GM10847 (cell line): ENCODE data around the gene NOX4.

Experiments
- POLR2A ChIP-seq: IDR thresholded peaks from 2 replicates; pipeline ENCODE4 v1.6.1; 2011; ENCODE audit not compliant: insufficient read length; ENCODE audit errors: extremely low read depth

NOX4 gene

GRCh38 chr11:89490981-89491690 lies at the start of gene NOX4:
Gene NOX4 (minus strand): TSS chr11:89491375. CDS start chr11:89491246, 129 bp downstream.
- no peak for TF ChIP-seq POLR2A

GRCh38 chr11:89540826-89541225 lies 49.7 kb upstream of the NOX4 start:
- TF ChIP-seq POLR2A: no peak

- no peak for TF ChIP-seq POLR2A
Measured at GRCh38 chr11:89537936-89538335, 46.8 kb upstream of the NOX4 start.

- TF ChIP-seq POLR2A: no peak
Measured at GRCh38 chr11:89536926-89537325, 45.8 kb upstream of the NOX4 start.

GRCh38 chr11:89535221-89535620 lies 44.0 kb upstream of the NOX4 start:
- no peak for TF ChIP-seq POLR2A

DNA sequence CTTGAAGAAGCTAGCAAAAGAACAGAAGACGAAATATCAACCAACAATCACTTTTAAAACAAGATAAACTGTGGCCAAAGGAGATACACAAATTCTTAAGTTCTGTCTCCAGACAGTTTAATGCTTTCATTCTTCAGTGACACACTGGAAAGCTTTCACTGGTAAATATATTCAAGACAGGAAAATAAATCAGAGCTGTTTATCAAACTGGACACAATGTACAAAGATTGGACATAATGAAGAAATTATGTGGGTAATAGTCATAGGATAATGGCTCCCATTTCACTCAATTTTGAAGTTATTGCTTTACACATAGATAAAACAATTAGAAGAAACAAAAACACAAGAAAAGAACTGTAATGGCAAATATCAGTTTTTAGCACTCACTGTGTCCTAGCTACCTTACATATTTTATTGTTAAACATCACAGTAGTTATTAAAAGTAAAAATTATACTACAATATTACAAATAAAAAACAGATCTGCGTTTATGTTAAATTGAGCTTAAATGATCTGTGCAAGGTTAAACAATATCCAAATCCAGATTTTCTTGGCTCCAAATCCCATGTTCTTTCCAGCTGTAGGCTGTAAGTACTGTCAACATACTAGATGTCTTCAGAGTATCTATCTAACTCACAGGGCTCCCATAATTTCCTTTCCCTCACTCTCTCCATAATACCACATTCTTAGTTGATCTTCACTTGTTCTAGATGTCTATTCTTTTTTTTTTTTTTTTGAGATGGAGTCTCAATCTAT lies 38.6 kb upstream of the NOX4 start:
- TF ChIP-seq POLR2A: no peak

- no peak for TF ChIP-seq POLR2A
Measured at GRCh38 chr11:89521792-89522191, 30.6 kb upstream of the NOX4 start.

- TF ChIP-seq POLR2A: no peak
Measured at GRCh38 chr11:89521294-89521693, 30.1 kb upstream of the NOX4 start.

DNA sequence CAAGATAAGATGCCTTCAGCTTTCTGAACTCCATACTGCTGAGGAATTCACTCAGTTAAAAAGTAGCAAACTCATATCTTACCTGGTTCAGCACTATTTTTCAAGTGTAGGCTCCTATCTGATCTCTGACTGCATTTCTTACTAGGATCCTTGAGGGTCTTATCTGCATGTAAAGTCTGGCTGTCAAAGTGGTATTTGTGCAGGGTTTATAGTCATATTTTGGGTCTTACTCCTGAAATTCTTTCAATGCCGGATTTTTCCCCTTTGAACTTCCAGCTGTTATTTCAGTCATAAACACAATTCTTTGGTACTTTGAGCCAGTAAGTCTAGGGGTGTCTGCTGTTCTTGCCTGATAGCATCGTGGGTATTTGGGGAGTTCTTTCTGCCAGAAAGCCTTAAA lies 25.3 kb upstream of the NOX4 start:
- TF ChIP-seq POLR2A: no peak

- TF ChIP-seq POLR2A: no peak
Measured at GRCh38 chr11:89508544-89508943, 17.4 kb upstream of the NOX4 start.

DNA sequence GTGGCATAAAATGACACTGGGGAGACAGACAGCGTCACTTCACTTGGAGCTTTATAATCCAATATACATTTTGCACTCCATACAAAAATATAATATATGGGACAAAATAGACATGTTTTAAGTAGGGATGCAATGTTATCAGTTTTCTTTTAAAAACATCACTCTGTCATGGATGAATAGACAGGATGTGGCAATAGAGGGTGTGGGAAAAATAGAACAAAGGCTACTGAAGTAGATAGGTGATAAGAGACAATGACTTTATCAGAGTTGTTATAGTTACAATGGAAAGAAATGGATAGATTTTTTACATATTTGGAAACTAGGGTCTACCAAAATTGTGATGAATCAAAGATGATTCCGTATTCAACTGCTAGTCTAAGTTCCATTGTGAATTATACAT lies 13.1 kb upstream of the NOX4 start:
- TF ChIP-seq POLR2A: no peak

DNA sequence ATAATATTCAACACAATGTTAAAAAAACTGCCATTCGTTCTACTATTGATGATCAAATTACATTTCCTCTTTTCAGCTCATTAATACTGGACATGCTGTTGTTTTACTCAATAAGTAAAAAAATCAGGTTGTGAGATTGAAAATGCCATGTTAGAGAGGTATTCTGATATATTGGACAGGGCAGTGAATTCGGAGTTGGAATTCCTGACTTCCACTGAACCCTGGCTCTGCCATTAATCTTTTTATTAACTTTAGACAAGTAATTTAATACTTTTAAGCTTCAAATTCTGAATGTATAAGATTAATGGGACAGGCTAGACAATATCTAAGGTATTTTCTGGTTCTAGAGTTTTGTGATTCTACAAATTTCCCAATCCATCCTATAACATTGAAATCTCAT lies 12.2 kb upstream of the NOX4 start:
- TF ChIP-seq POLR2A: no peak

- TF ChIP-seq POLR2A: no peak
Measured at GRCh38 chr11:89502301-89502700, 11.1 kb upstream of the NOX4 start.

- TF ChIP-seq POLR2A: no peak
Measured at GRCh38 chr11:89500336-89500735, 9.2 kb upstream of the NOX4 start.

DNA sequence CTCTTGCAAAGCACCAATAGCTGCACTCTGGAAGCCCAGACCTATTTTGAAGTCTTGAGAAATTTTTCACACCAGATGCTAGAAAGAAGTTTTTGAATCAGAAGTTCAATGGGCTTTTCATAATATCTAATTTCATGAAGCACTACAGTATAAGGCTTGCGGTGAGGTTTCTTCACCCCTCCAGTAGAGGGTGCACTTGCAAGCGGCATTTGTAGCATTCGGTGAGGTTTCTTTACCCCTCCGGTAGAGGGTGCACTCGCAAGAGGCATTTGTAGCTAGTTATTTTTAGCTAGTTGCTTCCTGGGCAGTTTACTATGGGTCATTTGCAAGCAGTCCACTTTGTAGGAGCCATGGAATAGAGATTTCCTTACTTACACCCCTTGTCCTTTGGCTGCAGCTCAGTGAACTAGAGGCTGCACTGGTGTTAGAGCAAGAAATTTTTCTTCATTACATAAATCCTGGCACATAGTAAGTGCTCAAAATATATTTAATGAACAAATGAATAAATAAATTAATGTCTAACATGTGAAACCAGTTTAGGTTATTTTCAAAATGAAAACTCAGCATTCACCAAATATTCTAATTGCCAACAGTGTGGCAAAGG lies 7.8 kb upstream of the NOX4 start:
- no peak for TF ChIP-seq POLR2A

DNA sequence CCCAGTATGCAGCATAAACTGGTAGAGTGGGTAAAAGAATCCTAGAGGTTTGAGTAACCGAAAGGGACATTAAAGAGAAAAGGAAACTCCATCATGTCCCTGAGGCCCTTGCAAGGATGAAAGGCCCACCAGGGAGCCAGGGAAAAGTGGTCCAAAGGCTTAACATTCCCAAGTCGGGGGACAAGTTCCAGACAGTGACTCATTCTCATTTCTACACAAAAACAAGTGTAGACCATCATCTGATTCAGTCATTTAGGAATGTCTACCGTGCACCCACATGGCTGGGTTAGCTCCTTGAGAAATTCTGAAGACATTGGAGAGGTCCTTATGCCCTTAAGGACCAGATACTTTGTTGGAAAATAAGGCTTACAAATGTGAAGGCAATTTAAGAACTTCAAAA lies 4.8 kb upstream of the NOX4 start:
- no peak for TF ChIP-seq POLR2A

DNA sequence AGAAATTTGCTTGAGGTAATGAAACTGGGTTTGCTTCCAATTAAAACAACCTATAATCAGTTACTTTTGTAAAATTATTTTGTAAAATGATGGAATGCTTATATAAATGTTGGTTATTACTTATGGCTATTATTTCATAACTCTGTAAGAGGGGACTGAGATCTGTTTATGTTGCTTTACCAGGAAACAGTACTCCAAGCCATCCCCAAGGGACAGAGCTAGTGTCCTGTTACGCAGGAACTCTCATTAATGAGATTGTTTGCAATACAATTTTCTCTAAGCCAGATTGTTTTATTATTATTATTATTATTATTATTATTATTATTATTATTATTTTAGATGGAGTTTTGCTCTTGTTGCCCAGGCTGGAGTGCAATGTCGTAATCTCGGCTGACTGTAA lies 2.3 kb upstream of the NOX4 start:
- no peak for TF ChIP-seq POLR2A

GRCh38 chr11:89490602-89490980 lies 584 bp downstream of the NOX4 start:
- no peak for TF ChIP-seq POLR2A
